Panc1 (cell line): Measurements from ENCODE around the gene ZNF580.

Experiments used
- CTCF ChIP-seq: fragments of 450-650 bp; IDR thresholded peaks from 2 replicates; pipeline ENCODE4 v1.5.1; 2017; ENCODE audit warnings: mild to moderate bottlenecking
- REST ChIP-seq, 2 experiments: IDR thresholded peaks; 2 replicates each; pipeline ENCODE4 v1.6.1; 2011 to 2012; ENCODE audit warnings: low read depth in 2 of 2, control low read depth in 1 of 2, low read length in 1 of 2, mild to moderate bottlenecking in 1 of 2, moderate library complexity in 1 of 2; ENCODE audit not compliant: insufficient read depth in 1 of 2
- SIN3A ChIP-seq: IDR thresholded peaks from 2 replicates; pipeline ENCODE4 v1.6.1; 2012; ENCODE audit warnings: low read depth, mild to moderate bottlenecking, low read length, moderate library complexity, borderline replicate concordance; ENCODE audit not compliant: insufficient read depth

DNA sequence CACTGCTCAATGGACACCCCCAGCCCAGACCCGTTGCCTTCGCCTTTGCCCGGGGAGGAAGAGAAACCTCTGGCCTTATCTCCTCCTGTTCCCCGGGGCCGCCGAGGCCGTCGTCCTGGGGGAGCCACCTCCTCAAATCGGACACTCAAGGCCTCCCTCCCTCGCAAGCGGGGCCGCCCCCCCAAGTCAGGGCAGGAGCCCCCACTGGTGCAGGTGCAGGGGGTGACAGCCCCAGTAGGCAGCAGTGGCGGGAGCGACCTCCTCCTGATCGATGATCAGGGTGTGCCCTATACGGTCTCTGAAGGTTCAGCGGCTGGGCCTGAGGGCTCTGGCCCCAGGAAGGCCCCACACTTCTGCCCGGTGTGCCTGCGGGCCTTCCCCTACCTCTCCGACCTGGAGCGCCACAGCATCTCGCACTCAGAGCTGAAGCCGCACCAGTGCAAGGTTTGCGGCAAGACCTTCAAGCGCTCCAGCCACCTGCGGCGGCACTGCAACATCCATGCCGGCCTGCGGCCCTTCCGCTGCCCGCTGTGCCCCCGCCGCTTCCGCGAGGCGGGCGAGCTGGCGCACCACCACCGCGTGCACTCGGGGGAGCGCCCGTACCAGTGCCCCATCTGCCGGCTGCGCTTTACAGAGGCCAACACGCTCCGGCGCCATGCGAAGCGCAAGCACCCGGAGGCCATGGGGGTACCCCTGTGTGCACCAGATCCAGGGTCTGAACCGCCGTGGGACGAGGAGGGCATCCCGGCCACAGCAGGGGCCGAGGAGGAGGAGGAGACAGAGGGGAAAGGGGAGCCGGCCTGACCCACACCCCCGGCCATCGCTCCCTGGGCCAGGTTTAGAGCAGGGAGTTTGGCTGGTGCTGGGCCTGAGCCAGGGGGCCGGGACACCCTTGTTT, 38.4 kb upstream of the ZNF580 start:
- TF ChIP-seq CTCF (no peak), SIN3A (no peak), REST (IDR thresholded peaks at IDR 0.05; ENCODE audit: insufficient read depth in 1 of 2, low read depth in 2 of 2, low read length in 1 of 2) (no peak)
